Esophagus muscularis mucosa (tissue), 4 donors: ENCODE data around the gene PPP4C.

Experiments
- CTCF ChIP-seq, 3 experiments: fragments of 200-600 bp in 2 of 3; fragments of 450-650 bp in 1 of 3; sonication (generic) in 2 of 3; IDR thresholded peaks; one replicate each; pipeline ENCODE4 v1.5.1; 2017 to 2019; ENCODE audit warnings: antibody characterized with exemption in 3 of 3, mild to moderate bottlenecking in 2 of 3, moderate library complexity in 1 of 3
- EP300 ChIP-seq: sonication (generic); formaldehyde crosslinking; IDR thresholded peaks from one replicate; pipeline ENCODE4 v1.6.1; 2017; ENCODE audit warnings: antibody characterized with exemption
- POLR2A ChIP-seq: fragments of 450-650 bp; IDR thresholded peaks from one replicate; pipeline ENCODE4 v1.6.1; 2017; ENCODE audit warnings: antibody characterized with exemption, moderate library complexity, mild to moderate bottlenecking, low read depth

- TF ChIP-seq CTCF (IDR thresholded peaks at IDR 0.05) (no peak), POLR2A (no peak), EP300 (no peak)
Observed at GRCh38 chr16:30086291-30087140, 10.7 kb downstream of the PPP4C start.
